ENCODE measurements around the gene ELN.
A peak's percentile ranks its signal among the peaks of the same experiment; 100 is the strongest.
"Not testable (repeated sequence)": the region's sequence is repeated elsewhere in the genome, so short reads cannot be mapped to it uniquely, and the experiment has no call there.

Gene ELN

DNA sequence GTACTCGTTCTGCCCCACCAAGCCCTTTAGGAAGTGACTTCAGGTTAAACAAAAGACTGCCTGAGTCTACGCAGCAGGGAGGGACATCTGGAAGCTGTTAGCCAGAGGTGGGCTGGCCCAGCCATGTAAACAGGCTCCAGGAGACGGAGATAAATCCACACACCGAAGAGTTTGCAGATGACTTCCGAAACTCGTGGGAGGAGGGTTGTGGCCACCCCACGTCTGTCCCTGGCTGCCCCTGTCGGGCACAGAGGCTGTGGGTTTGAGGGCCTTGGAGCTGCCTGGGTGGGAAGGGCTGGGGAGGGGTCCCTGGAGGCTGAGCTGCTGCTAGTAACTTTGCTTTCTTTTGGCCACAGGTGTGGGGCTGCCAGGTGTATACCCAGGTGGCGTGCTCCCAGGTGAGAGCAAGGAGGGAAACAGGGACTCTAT, 15.6 kb downstream of the ELN start:
- ATAC-seq: no peak
- DNase-seq: no peak

DNA sequence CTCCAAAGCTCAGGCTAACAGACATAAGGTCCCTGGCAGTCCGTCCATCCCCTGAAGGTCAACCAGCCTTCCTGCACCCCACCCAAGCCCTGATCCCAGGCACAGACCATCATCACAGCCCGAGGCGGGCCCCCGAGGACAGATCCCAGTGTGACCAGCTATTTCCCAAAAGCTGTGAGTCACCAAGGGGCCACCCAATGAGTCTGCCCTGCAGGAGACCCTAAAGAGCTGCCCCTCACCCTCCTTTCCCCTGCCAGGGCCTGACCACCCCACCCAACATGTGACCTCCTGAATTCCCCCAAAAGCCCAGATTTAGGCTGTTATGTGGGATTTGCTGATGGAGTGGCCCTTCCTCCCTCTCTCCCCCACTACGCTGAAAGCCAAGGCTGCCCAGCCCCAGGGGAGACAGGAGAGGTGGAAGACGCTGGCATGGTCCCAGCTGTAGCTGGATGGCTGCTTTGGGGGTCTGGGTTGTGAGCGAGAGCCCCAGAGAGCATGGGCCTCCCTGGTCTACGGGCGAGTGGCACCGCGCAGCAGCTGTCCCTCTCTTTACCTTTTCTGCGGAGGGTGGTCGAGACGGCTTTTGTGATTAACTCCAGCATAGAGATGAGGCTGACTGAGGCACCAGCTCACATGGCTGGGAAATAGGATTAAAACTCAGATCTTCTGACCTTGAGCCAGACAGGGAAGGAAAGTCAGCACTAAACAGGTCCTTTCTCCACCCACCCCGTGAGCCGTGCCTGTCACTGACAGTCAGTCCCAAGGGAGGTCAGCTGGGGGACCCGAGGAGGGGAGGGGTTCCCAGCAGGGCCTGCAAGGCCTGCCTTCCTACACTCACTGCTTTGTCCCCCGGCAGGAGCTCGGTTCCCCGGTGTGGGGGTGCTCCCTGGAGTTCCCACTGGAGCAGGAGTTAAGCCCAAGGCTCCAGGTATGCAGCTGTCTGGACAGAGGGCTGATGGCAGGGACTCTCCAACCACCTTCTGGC, 16.7 kb downstream of the ELN start:
- DNase-seq (no peak), ATAC-seq (no peak)

DNA sequence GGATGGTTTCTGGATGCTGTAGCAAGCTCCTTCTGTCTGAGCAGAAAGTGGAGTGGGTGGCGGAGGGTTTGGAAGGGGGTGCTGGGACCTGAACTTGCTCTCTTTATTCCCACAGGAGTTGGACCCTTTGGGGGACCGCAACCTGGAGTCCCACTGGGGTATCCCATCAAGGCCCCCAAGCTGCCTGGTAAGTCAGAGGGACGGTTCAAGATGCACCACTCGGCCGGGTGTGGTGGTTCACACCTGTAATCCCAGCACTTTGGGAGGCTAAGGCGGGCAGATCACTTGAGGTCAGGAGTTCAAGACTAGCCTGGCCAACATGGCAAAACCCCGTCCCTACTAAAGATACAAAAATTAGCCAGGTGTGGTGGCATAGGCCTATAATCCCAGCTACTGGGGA, 18.6 kb downstream of the ELN start:
- not testable (repeated sequence) for ATAC-seq, DNase-seq

DNA sequence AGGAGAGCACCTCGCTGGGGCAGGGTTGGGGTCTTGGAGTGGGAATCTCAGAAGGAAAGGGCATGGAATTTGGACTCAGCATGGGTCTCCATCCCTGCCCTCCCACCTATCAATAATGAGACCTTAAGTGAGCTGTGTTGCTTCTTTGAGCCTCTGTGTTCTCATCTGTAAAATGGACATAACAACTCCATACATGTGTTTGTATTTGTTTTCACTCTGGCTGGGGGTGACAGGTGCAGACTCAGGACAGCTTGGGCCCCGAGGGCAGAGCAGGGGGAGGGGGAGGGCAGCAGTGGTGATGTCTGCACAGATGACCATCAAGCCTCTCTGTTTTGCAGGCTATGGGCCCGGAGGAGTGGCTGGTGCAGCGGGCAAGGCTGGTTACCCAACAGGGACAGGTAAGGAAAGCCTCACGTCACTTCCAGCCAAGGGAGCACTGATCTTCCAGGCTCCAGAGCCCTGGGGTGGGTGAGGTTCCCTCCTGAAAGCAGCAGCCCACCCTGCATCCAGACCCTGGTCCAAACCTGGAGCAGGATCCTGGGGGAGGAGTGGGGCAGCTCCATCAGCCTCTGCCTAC, 19.9 kb downstream of the ELN start:
- no peak for DNase-seq
- no peak for ATAC-seq

DNA sequence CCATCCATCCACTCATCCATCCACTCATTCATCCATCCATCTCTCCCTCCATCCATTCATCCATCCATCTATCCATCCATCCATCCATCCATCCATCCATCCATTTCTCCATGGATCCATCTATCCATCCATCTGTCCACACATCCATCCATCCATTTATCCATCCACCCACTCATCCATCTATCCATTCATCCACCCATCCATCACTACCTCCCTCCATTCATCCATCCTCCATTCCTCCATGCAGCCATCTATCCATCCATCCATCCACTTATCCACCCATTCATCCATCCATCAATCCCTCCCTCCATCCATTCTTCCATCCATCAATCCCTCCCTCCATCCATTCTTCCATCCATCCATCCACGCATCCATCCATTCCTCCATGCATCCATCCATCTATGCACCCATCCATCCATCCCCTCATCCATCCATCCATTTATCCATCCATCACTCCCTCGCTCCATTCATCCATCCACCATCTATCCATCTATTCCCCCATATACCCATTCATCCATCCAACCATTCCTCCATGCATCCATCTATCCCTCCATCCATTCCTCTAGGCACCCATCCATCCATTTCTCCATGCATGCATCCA, 21.1 kb downstream of the ELN start:
- no peak for DNase-seq

DNA sequence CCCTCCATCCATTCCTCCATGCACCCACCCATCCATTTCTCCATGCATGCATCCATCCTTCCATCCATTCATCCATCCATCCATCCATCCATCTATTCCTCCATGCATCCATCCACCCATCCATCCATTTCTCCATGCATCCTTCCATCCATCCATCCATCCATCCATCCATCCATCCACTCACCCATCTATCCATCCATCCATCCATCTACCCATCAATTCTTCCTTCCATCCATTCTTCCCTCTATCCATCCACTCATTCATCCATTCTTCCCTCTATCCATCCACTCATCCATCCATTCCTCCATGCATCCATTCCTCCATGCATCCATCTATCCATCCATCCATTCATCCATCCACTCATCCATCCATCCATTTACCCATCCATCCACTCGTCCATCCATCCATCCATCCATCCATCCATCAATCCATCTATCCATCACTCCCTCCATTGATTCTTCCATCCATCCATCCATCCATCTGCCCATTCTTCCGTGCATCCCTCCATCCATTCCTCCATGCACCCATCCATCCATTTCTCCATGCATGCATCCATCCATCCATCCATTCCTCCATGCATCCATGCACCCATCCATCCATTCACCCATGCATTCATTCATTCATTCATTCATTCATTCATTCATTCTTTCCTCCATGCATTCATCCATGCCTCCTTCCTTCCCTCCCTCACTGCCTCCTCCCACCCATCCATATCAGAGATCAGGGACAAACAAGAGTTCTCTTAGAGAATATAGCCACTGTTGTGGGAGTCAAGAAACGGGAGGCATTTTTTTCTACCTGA, 22.2 kb downstream of the ELN start:
- ATAC-seq (no peak), DNase-seq (no peak)

More for the DNA sequence above, 21.1 kb downstream of the ELN start:
- ATAC-seq: no peak

DNA sequence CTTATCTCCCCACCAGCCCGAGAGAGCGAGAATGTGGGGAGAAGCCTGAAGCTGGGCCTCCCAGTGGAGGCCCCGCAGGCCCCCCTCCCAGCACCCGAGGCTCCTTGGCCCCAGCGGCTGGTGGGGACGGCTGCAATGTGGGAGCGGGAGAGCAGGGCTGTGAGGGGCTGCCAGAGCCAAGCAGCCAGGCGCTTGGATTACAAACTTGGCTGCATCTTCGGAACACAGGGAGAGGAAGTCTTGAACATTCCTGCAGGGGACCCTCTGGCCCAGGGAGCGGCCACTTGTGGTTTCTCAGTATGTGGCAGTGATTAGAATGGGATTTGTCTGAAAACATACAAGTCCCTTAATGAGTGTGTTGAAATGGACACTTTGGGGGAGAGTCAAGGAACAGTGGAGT, 23.2 kb downstream of the ELN start:
- DNase-seq (no peak), ATAC-seq (no peak)

DNA sequence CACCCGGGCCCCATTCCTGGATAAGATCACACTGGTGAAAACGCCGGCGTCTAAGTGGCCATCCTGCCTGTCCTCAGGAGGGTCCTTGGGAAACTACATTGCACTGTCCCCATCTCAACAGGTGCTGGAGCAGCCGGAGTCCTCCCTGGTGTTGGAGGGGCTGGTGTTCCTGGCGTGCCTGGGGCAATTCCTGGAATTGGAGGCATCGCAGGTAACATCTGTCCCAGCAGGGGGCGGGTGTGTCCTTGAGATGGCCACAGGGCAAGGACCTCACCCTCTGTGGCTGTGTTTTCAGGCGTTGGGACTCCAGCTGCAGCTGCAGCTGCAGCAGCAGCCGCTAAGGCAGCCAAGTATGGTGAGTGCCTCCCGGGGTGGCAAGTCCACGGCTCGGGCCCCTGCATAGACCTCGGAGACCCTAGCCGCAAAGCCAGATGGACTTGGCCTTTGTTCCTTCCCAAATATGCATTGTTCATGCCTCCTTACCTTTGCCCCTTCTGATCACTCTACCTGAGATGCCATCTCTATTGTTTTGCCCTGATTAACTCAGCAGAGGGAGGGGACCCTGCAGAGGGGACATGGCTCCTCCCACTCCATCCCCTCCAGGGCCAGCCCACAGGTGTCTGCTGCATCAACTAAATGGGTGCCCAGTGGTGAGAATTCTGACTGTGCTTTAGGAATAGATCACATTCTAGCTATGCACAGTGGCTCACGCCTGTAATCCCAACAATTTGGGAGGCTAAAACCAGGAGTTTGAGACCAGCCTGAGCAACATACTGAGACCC, 23.8 kb downstream of the ELN start:
- peak; percentile 22 for DNase-seq
- no peak for ATAC-seq

DNA sequence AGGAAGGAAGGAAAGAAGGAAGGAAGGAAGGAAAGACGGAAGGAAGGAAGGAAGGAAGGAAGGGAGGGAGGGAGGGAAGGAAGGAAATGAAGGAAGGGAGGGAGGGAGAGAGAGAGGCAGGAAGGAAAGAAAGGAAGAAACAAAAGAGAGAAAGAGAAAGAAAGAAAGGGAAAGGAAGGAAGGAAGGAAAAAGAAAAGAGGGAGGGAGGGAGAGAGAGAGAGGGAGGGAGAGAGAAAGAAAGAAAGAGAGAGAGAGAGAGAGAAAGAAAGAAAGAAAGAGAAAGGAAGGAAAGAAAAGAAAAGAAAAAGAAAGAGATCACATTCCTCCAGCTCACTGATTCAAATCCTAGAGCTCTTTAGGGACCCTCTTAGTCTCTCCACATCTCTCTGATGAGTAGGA, 24.7 kb downstream of the ELN start:
- ATAC-seq: no peak
- no peak for DNase-seq

DNA sequence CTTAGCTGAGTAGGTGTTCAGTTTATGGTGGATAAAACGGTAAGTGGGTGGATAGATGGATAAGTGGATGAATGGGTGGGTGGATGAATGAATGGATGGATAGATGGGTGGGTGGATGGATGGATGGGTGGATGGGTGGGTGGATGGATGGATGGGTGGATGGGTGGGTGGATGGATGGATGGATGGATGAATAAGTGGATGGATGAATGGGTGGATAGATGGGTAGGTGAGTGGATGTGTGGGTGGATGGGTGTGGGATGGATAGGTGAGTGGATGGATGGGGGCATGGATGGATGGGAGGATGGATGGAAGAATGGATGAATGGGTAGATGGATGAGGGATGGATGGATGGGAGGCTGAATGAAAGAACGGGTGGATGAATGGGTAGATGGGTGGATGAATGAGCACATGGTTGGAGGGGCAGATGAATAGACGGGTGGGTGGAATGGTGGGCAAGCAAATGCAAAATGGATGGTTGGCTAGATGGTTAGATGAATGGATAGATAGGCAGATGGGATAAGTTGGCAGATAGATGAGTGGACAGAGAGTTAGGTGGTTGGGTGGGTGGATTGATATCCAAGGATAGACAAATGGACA, 25.7 kb downstream of the ELN start:
- no peak for ATAC-seq
- DNase-seq: no peak

DNA sequence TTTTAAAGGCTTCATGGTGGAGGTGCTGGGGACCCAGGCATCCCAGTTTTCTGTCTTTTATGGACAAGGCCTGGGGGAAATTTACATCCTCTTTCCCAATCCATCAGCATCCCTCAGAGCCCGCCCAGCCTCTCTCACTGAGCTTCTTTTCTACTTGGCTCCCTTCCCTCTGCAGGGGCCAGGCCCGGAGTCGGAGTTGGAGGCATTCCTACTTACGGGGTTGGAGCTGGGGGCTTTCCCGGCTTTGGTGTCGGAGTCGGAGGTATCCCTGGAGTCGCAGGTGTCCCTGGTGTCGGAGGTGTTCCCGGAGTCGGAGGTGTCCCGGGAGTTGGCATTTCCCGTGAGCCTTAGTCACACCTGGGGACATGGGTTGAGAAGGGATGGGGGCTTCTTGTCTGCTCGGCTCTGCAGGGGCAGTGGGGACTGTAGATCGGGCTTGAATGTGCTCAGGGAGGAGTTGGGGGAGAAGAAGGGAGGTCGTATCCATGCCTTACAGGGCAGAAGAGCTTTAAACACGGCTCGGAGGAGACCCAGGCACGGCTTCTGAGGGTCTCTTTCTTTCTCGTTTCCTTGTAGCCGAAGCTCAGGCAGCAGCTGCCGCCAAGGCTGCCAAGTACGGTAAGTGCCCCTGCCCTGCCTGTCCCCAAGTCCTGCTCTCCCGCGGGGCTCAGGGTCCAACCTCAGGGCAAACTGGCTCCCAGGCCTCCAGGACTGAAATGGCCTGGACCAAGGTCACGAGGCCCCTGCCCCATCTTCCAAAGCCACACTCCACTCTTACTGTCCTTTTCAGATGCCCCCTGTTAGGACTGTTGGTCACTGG, 28.3 kb downstream of the ELN start:
- ATAC-seq (no peak), DNase-seq (no peak)

DNA sequence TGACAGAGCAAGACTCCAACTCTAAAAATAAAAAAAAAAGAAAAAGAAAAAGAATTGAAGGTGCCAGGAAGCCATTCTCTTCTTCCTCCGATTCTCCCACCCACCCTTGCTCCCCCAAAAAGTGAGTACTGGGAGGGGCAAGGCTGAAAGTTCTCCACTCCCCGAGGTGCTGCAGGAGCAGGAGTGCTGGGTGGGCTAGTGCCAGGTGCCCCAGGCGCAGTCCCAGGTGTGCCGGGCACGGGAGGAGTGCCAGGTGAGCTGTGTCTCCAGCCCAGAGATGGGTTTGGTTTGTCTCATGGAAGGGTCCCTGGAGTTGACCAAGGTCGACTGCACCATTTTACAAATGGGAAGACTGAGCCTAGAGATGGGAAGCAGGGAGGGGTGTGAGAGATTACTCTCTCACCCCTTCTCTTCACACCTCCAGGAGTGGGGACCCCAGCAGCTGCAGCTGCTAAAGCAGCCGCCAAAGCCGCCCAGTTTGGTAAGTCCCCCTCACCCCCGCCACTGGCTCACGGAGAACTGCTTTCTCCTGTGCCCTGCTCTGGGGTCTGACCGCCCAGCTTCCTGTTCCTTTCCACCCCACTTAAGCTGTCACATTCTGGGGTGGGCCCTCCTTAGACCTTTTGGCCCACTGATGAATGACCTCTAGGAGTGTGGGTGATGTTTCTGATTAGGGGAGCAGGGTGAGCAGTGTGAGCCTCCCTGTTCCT, 29.4 kb downstream of the ELN start:
- DNase-seq: no peak
- ATAC-seq: no peak

DNA sequence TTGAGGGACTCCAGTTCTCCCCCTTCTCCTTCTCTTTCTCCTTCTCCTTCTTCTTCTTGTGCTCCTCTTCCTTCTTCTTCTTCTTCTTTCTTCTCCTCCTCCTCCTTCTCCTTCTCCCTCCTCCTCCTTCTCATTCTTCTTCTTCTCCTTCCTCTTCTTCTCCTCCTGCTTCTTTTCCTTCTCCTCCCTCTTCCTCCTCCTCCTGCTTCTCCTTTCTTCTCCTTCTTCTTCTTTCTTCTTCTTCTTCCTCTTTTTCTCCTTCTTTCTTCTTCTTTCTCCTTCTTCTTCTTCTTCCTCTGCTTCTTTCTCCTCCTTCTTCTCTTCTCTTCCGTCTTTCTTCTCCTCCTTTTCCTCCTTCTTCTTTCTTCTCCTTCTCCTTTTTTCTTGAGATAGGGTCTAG, 30.0 kb downstream of the ELN start:
- DNase-seq: no peak
- no peak for ATAC-seq

DNA sequence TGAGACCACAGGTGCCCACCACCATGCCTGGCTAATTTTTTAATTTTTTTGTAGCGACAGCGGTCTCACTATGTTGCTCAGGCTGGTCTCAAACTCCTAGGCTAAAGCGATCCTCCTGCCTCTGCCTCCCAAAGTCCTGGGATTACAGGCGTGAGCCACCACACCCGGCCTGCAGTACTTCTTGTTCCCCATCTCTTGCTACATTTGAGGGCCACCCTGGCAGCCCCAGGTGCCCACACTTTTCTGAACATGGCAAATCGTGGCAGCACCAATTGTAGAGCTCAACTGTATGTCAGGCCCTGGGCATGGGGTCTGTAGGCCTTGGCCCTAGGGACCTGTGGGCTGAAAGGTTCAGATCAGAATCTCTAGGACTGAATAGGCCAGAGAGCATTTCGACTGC, 30.5 kb downstream of the ELN start:
- ATAC-seq (no peak), DNase-seq (no peak)

DNA sequence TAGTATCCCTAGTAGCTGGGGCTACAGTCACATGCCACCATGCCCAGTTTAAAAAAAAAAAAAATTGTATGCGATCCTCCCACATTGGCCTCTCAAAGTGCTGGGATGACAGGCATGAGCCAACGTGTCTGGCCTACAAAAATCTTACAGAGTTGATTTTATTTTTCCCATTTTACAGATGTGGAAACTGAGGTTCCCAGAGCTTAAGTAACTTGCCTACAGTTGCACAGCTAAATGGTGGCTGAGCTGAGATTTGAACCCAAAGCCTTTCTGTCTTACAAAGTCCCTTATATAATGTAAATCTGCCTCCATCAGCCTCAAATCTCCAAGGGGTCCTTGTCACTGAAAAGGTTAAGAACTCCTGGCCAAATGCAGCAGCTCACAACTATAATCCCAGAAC, 31.1 kb downstream of the ELN start:
- ATAC-seq (no peak), DNase-seq (no peak)

DNA sequence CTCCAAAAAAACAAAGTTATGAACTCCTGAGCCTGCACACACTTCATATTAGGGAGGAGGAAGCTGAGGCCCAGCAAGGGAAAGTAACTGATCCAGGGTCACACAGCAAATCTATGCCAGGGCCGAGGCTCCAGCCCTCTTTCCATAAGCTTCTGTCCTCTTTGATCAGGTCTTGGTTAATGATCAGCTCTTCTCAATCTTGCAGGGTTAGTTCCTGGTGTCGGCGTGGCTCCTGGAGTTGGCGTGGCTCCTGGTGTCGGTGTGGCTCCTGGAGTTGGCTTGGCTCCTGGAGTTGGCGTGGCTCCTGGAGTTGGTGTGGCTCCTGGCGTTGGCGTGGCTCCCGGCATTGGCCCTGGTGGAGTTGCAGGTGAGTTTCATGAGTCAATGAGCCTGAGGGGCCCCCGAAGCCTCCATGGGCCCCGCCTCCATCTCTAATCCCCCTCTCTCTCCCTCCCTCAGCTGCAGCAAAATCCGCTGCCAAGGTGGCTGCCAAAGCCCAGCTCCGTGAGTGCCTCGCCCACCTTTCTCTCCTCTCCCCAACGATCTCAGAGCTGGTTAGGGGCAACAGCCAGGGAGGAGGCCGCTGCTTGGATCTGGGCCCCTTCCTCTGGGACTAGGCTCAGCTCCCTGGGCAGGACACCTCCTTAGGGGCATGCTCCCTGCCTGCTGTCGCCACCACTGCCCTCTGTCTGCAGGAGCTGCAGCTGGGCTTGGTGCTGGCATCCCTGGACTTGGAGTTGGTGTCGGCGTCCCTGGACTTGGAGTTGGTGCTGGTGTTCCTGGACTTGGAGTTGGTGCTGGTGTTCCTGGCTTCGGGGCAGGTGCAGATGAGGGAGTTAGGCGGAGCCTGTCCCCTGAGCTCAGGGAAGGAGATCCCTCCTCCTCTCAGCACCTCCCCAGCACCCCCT, 32.0 kb downstream of the ELN start:
- no peak for ATAC-seq
- DNase-seq: no peak

DNA sequence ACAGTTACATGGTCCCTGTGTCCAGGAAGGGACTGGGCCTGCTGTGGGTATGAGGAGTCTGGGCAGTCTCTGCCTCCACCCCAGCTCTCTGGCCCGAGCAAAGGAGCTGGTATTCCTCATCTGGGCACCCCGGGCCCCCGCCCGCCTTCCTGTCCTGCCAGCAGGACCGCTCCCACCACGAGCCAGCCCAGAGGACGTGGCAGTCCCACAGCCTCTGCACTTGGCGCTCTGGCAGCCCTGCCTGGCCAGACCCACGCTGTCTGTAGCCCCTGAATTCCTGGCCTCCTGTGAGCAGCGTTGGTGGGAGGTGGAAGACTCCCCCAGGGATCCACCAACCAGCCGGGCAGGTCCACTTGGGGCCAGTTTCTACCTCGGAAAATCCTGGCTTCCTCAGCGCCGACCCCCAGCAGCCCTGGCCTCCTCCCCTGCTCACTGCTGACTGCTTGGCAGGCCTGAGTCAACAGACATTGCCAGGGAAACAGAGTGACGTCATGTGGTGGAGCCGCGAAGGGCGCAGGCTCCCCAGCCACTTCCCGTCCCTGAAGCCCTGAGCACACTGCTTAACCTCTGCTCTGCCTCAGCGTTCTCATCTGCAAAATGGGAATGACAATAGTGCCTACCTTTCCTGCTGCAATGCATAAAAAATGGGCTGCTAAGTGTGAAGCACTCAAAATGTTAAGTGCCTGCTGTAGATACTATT, 34.0 kb downstream of the ELN start:
- ATAC-seq (peak; percentile 81), DNase-seq (peak; percentile 55)

DNA sequence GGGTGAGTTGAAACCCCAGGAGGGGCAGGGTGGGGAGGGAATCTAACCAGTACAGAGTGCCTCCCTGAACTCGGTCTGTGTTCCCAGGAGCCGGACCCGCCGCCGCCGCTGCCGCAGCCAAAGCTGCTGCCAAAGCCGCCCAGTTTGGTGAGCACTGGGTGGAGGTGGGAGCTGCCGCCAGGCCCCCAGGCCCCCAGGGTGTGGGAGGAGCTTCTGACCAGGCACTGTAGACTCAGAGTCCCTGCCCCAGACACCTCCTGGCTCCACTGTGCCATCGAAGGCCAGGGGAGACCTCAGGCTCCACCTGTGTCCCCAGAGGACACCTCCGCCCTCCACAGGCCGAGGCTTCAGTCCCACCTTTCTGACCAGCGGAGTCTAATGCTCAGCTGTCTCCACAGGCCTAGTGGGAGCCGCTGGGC, 35.3 kb downstream of the ELN start:
- DNase-seq: no peak

More for the DNA sequence above, 35.3 kb downstream of the ELN start:
- no peak for ATAC-seq
